Endothelial cell of umbilical vein (primary cell): ENCODE measurements around the gene RNF157. TPM values are rescaled to one million over a fixed set of nuclear protein-coding genes. Genes with fewer than 3 reads are reported as not detected.

Experiments used
- BruUV-seq: library from RNA; stranded (reverse); fragments of 400-500 nt; replicated peaks from 2 replicates; lab custom pipeline; 2021; lab: Mats Ljungman, UMichigan
- CTCF ChIA-PET: fragments of 300-600, 350-600 bp; sonication (Branson Sonifier 250); formaldehyde crosslinking; loops from one replicate; lab custom pipeline; 2021; ENCODE audit warnings: antibody characterized with exemption, inconsistent platforms; lab: Charles Lee
- POLR2A ChIA-PET: fragments of 300-600, 350-600 bp; sonication (Branson Sonifier 250); formaldehyde crosslinking; loops from one replicate; lab custom pipeline; 2021; ENCODE audit warnings: antibody characterized with exemption, inconsistent platforms; lab: Charles Lee
- DNase-seq: peaks from one replicate; pipeline ENCODE4 v3.0.0-alpha.2; 2011; ENCODE audit warnings: low read depth, low spot score
- FAIRE-seq: peaks from 2 replicates; lab custom pipeline; 2011; peaks lifted over from hg19 to GRCh38; lab: Jason Lieb, UNC
- H2AFZ ChIP-seq: 2 replicates; pipeline ENCODE4 v1.6.0; 2012; ENCODE audit warnings: low read depth, low read length, control low read depth, inconsistent platforms
- H3K27ac ChIP-seq: 2 replicates; pipeline ENCODE4 v1.5.1; 2011; ENCODE audit warnings: low read depth, mild to moderate bottlenecking, control low read depth, low read length, moderate library complexity; ENCODE audit not compliant: insufficient read depth
- H3K27me3 ChIP-seq, 2 experiments: 2 replicates each; pipeline versions ENCODE4 v1.6.0 to v1.6.1; 2011; ENCODE audit warnings: low read length in 2 of 2, mixed read lengths in 1 of 2; ENCODE audit not compliant: control insufficient read depth in 2 of 2, insufficient read depth in 2 of 2
- H3K36me3 ChIP-seq, 2 experiments: 2 replicates in 1 of 2; 3 replicates in 1 of 2; pipeline ENCODE4 v1.5.1; 2011; ENCODE audit warnings: low read length in 2 of 2, mild to moderate bottlenecking in 1 of 2, moderate library complexity in 1 of 2; ENCODE audit not compliant: control insufficient read depth in 2 of 2, insufficient read depth in 2 of 2; ENCODE audit errors: extremely low read depth in 1 of 2
- H3K4me1 ChIP-seq: 3 replicates; pipeline ENCODE4 v1.5.1; 2011; ENCODE audit warnings: mild to moderate bottlenecking, low read length; ENCODE audit not compliant: control insufficient read depth, insufficient read depth; ENCODE audit errors: extremely low read depth
- H3K4me2 ChIP-seq: 2 replicates; pipeline ENCODE4 v1.6.1; 2011; ENCODE audit warnings: low read length, control low read depth, mixed read lengths; ENCODE audit not compliant: insufficient read depth
- H3K4me3 ChIP-seq, 3 experiments: fragments of 200-600 bp in 1 of 3; sonication (generic), shearing (Covaris generic) in 1 of 3; replicated peaks in 1 of 3; 2 replicates each; pipeline ENCODE4 v1.5.1; 2011 to 2016; ENCODE audit warnings: control low read depth in 3 of 3, low read length in 3 of 3, mild to moderate bottlenecking in 2 of 3, inconsistent platforms in 1 of 3, low read depth in 1 of 3, moderate library complexity in 1 of 3; ENCODE audit not compliant: insufficient read depth in 1 of 3
- H3K79me2 ChIP-seq: 2 replicates; pipeline ENCODE4 v1.6.0; 2012; ENCODE audit warnings: low read length, inconsistent platforms; ENCODE audit not compliant: control insufficient read depth, insufficient read depth
- H3K9ac ChIP-seq: replicated peaks from 2 replicates; pipeline ENCODE3; 2011; ENCODE audit warnings: low read length, control low read depth; ENCODE audit not compliant: insufficient read depth; ENCODE audit errors: extremely low read depth
- H3K9me1 ChIP-seq: replicated peaks from 3 replicates; pipeline ENCODE4 v1.6.0; 2011; ENCODE audit warnings: mild to moderate bottlenecking, low read length; ENCODE audit not compliant: control insufficient read depth, insufficient read depth; ENCODE audit errors: extremely low read depth
- H3K9me3 ChIP-seq: replicated peaks from 2 replicates; pipeline ENCODE4 v1.5.1; 2012; ENCODE audit warnings: low read length, inconsistent platforms; ENCODE audit not compliant: control insufficient read depth, insufficient read depth
- H4K20me1 ChIP-seq: replicated peaks from 2 replicates; pipeline ENCODE3; 2011; ENCODE audit warnings: mild to moderate bottlenecking, low read length; ENCODE audit not compliant: control insufficient read depth, insufficient read depth; ENCODE audit errors: extremely low read depth
- CTCF ChIP-seq, 2 donors: IDR thresholded peaks; 1 replicate in 1 of 2; 2 replicates in 1 of 2; pipeline ENCODE4 v1.5.1; 2011; ENCODE audit warnings: low read length in 2 of 2, mild to moderate bottlenecking in 2 of 2, moderate library complexity in 2 of 2, control low read depth in 1 of 2, inconsistent platforms in 1 of 2, low read depth in 1 of 2; ENCODE audit not compliant: insufficient read depth in 1 of 2; ENCODE audit errors: extremely low read depth in 1 of 2
- FOS ChIP-seq: IDR thresholded peaks from 2 replicates; pipeline ENCODE4 v1.6.1; 2011; ENCODE audit warnings: mild to moderate bottlenecking, low read length, moderate library complexity, borderline replicate concordance; ENCODE audit not compliant: insufficient read depth
- GATA2 ChIP-seq: IDR thresholded peaks from 2 replicates; pipeline ENCODE4 v1.7.0; 2011; ENCODE audit warnings: low read depth, mild to moderate bottlenecking, moderate library complexity, mixed read lengths, low read length; ENCODE audit not compliant: insufficient read length, insufficient read depth
- JUN ChIP-seq: IDR thresholded peaks from 2 replicates; pipeline ENCODE4 v1.6.1; 2011; ENCODE audit warnings: borderline replicate concordance, low read depth; ENCODE audit not compliant: insufficient read length, insufficient read depth
- MYC ChIP-seq: IDR thresholded peaks from one replicate; pipeline ENCODE4 v1.6.1; 2011; ENCODE audit warnings: mild to moderate bottlenecking, low read depth, low read length
- POLR2A ChIP-seq: IDR thresholded peaks from 2 replicates; pipeline ENCODE4 v1.6.1; 2012; ENCODE audit warnings: low read depth, mild to moderate bottlenecking, control low read depth, low read length
- POLR2AphosphoS5 ChIP-seq: IDR thresholded peaks from 2 replicates; pipeline ENCODE4 v1.6.1; 2012; ENCODE audit warnings: low read depth, mild to moderate bottlenecking, control low read depth, low read length, moderate library complexity; ENCODE audit not compliant: insufficient read depth
- dilution Hi-C: fragments of 300-500 bp; cut with MboI; formaldehyde crosslinking; loops from one replicate; pipeline ENCODE4 v1.15.0; 2019; ENCODE audit warnings: low sequenced_read_pairs; ENCODE audit not compliant: extremely low pct_ligation_motif_present
- intact Hi-C: fragments of 100-400 bp; cut with micrococcal nuclease; formaldehyde crosslinking; loops from one replicate; pipeline ENCODE4 v1.10.0; 2022
- polyA plus RNA-seq, 4 experiments: library from polyadenylated mRNA; depleted of rRNA in 3 of 4; stranded (reverse) in 3 of 4; unstranded in 1 of 4; fragments of >200 nt; gene quantifications; 2 replicates each; pipeline versions ENCODE4 v1.2.1 to v1.2.3, GENCODE V29; 2011 to 2012; ENCODE audit warnings: missing spikeins in 1 of 4
- total RNA-seq: library from RNA; stranded (reverse); gene quantifications from 2 replicates; pipeline ENCODE4 v1.2.3, GENCODE V29; 2021
- TF ChIP-seq, protein P1 (sequence below): IDR thresholded peaks from 2 replicates; pipeline ENCODE4 v1.6.1; 2011; ENCODE audit not compliant: insufficient read depth, insufficient read length

RNF157 gene
- total and polyA plus RNA-seq, 2 donors (not counting 3 experiments of a cell fraction or from before 2014, with no cell fraction given) = 0.07 to 0.86 TPM

DNA sequence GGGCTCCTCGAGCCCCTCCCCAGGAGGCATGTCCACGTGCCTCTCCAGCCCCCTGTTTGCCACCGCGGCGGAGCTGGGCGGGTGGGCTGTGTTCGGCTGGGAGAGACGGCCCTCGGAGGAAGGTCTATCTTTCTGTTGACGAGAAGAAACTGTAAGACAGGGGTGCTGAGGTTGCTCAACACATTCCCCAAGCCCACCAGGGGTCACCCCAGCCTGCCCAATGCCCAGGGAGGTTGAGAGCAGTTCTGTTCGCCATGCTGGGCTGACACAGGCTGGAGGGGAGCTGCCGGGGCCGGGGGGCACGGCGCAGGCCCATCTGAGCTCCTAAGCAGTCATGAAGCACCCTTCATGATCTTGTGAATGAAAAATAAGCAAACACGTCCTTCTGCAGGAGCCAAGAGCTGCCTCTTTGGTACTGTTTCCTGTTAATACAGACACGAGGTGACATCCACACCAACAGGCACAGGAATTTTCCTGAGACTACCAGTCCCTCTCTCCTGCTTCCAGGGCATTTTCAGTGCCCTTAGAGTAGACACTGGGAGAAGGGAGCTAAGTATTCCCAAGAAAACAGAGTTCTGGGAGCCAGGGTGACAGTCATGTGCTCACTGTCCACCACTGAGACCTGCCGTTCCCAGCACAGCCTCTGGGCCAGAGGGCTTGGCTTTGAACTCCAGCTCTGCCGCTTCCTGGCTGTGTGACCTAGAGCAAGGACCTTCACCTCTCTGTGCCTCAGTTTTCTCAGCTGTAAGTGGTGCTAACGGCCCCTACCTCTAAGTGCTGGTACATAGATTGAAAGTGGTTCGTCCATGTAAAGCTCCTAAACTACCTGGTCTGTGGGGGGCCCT, 34.0 kb upstream of the RNF157 start:
- TF ChIP-seq JUN (no peak), POLR2A (no peak), MYC (no peak), POLR2AphosphoS5 (no peak), CTCF (IDR thresholded peaks at IDR 0.05; ENCODE audit: extremely low read depth in 1 of 2, insufficient read depth in 1 of 2, low read depth in 1 of 2, low read length in 2 of 2) (no peak), GATA2 (no peak), FOS (no peak)
- TF ChIP-seq, protein P1, sequence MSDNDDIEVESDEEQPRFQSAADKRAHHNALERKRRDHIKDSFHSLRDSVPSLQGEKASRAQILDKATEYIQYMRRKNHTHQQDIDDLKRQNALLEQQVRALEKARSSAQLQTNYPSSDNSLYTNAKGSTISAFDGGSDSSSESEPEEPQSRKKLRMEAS = no peak
- no peak overlapping the region for H3K27ac ChIP-seq
- no peak overlapping the region for H2AFZ ChIP-seq
- DNase-seq = no peak
- CTCF ChIA-PET = interaction anchor here (0.9 to 14.1 kb wide), 8 partner anchors 16 to 260 kb away, joined by 3 to 320 read pairs (median 4); no protein-coding TSS in a partner anchor
- no peaks in the 10 kb centered on the region for H3K4me1 ChIP-seq
- no peaks in the 10 kb centered on the region for H4K20me1 ChIP-seq
- no peak overlapping the region for H3K4me2 ChIP-seq
- POLR2A ChIA-PET = interaction anchor here (1.9 kb wide), 1 partner anchor 10 kb away, joined by 4 read pairs; the partner anchor contains the start of gene UBALD2
- H3K27me3 ChIP-seq = no peaks in the 10 kb centered on the region
- H3K9me3 ChIP-seq = no peaks in the 10 kb centered on the region
- dilution Hi-C loops (no loop called here), intact Hi-C loops (loop anchor here (10.0 kb wide), 1 partner anchor 260 kb away; no protein-coding TSS in a partner anchor)
- H3K36me3 ChIP-seq = peaks cover 0 to 8% of the 10 kb centered on the region in 2 experiments
- H3K4me3 ChIP-seq = no peak overlapping the region
- FAIRE-seq = no peak
- BruUV-seq = no TSS peak
- peaks cover 2% of the 10 kb centered on the region for H3K79me2 ChIP-seq
- H3K9ac ChIP-seq = no peak overlapping the region
- H3K9me1 ChIP-seq = no peaks in the 10 kb centered on the region
